ENCODE results near the gene AAMP. TPM values are rescaled to one million over a fixed set of nuclear protein-coding genes. Genes with fewer than 3 reads are reported as not detected.

Gene AAMP
- total RNA-seq, 2 donors from 2014 or later = 54.3 to 88.8 TPM

- DNase-seq (ENCODE audit: low spot score) = no peak
Measured at GRCh38 chr2:218306184-218306920, 36.4 kb upstream of the AAMP start.

GRCh38 chr2:218305383-218305782, 35.4 kb upstream of the AAMP start:
- Histone ChIP-seq H3K27me3 (no peaks in the 10 kb centered on the region), H3K27ac (no peak overlapping the region), H3K9me3 (no peaks in the 10 kb centered on the region), H3K4me1 (peaks cover 0 to 3% of the 10 kb centered on the region in 2 donors), H3K36me3 (no peaks in the 10 kb centered on the region), H3K4me3 (no peak overlapping the region)
- no peak for TF ChIP-seq CTCF (IDR thresholded peaks at IDR 0.05)
- DNase-seq (ENCODE audit: low spot score) = no peak

More at GRCh38 chr2:218306184-218306920, 36.4 kb upstream of the AAMP start:
- no peak overlapping the region for H3K27ac ChIP-seq
- no peaks in the 10 kb centered on the region for H3K9me3 ChIP-seq
- no peaks in the 10 kb centered on the region for H3K36me3 ChIP-seq
- H3K4me3 ChIP-seq = no peak overlapping the region
- no peaks in the 10 kb centered on the region for H3K27me3 ChIP-seq
- H3K4me1 ChIP-seq = no peaks in the 10 kb centered on the region
- TF ChIP-seq CTCF (IDR thresholded peaks at IDR 0.05) = no peak

GRCh38 chr2:218301176-218301819, 31.4 kb upstream of the AAMP start:
- H3K36me3 ChIP-seq = no peaks in the 10 kb centered on the region
- no peak overlapping the region for H3K4me3 ChIP-seq
- no peak overlapping the region for H3K27ac ChIP-seq
- no peaks in the 10 kb centered on the region for H3K9me3 ChIP-seq
- H3K4me1 ChIP-seq = peaks cover 0 to 3% of the 10 kb centered on the region in 2 donors
- H3K27me3 ChIP-seq = no peaks in the 10 kb centered on the region
- peak; percentile 94 to 97 for TF ChIP-seq CTCF (IDR thresholded peaks at IDR 0.05)
- DNase-seq (ENCODE audit: low spot score) = peak; percentile 88

GRCh38 chr2:218300141-218300540, 30.2 kb upstream of the AAMP start:
- H3K36me3 ChIP-seq = no peaks in the 10 kb centered on the region
- TF ChIP-seq CTCF (IDR thresholded peaks at IDR 0.05) = no peak
- no peak for DNase-seq (ENCODE audit: low spot score)
- H3K27me3 ChIP-seq = no peaks in the 10 kb centered on the region
- no peaks in the 10 kb centered on the region for H3K9me3 ChIP-seq
- H3K4me3 ChIP-seq = no peak overlapping the region
- H3K4me1 ChIP-seq = peaks cover 0 to 8% of the 10 kb centered on the region in 2 donors
- no peak overlapping the region for H3K27ac ChIP-seq

GRCh38 chr2:218298314-218298875, 28.5 kb upstream of the AAMP start:
- DNase-seq (ENCODE audit: low spot score) = no peak
- Histone ChIP-seq H3K9me3 (no peaks in the 10 kb centered on the region), H3K4me3 (no peak overlapping the region), H3K27ac (no peak overlapping the region), H3K36me3 (no peaks in the 10 kb centered on the region), H3K27me3 (no peaks in the 10 kb centered on the region), H3K4me1 (peaks cover 0 to 22% of the 10 kb centered on the region in 2 donors)
- no peak for TF ChIP-seq CTCF (IDR thresholded peaks at IDR 0.05)

Measured in right atrium auricular region (tissue), 2 donors.